Stomach (tissue), 9 donors: Measurements from ENCODE around the gene SRC. TPM values are rescaled to one million over a fixed set of nuclear protein-coding genes. Genes with fewer than 3 reads are reported as not detected.

Experiments
- DNase-seq, 2 donors: peaks; one replicate each; pipeline versions ENCODE4 v3.0.0 to v3.0.0-alpha.2; 2013 to 2019
- H3K27ac ChIP-seq, 5 donors: fragments of 200-600 bp in 4 of 5; sonication (generic) in 4 of 5; one replicate each; pipeline ENCODE4 v1.5.1; 2013 to 2019; ENCODE audit warnings: mild to moderate bottlenecking in 1 of 5, moderate library complexity in 1 of 5
- H3K27me3 ChIP-seq, 3 donors: fragments of 200-600 bp; sonication (generic); one replicate each; pipeline ENCODE4 v1.5.1; 2017 to 2019; ENCODE audit warnings: mixed run types in 1 of 3
- H3K36me3 ChIP-seq, 4 donors: fragments of 200-600 bp; sonication (generic); 1 replicate in 3 of 4; 2 replicates in 1 of 4; pipeline ENCODE4 v1.5.1; 2016 to 2019
- H3K4me1 ChIP-seq, 4 donors: fragments of 200-600 bp; sonication (generic); one replicate each; pipeline ENCODE4 v1.5.1; 2016 to 2019
- H3K4me3 ChIP-seq, 4 donors: fragments of 200-600 bp; sonication (generic) in 3 of 4; one replicate each; pipeline ENCODE4 v1.5.1; 2016 to 2019; ENCODE audit warnings: mild to moderate bottlenecking in 1 of 4
- H3K9me3 ChIP-seq, 4 donors: fragments of 200-600 bp; sonication (generic); one replicate each; pipeline ENCODE4 v1.5.1; 2016 to 2019
- CTCF ChIP-seq, 7 experiments: fragments of 450-650 bp in 4 of 7; fragments of 200-600 bp in 3 of 7; sonication (generic) in 3 of 7; IDR thresholded peaks; one replicate each; pipeline ENCODE4 v1.5.1; 2016 to 2019; ENCODE audit warnings: antibody characterized with exemption in 7 of 7, control low read depth in 2 of 7, mild to moderate bottlenecking in 1 of 7
- EP300 ChIP-seq: sonication (generic); formaldehyde crosslinking; IDR thresholded peaks from one replicate; pipeline ENCODE4 v1.6.1; 2017; ENCODE audit warnings: antibody characterized with exemption
- POLR2A ChIP-seq, 4 donors: fragments of 450-650 bp; IDR thresholded peaks; one replicate each; pipeline ENCODE4 v1.6.1; 2016; ENCODE audit warnings: antibody characterized with exemption in 4 of 4, control low read depth in 2 of 4, mild to moderate bottlenecking in 1 of 4, moderate library complexity in 1 of 4
- POLR2AphosphoS5 ChIP-seq, 3 donors: sonication (generic); formaldehyde crosslinking; IDR thresholded peaks; one replicate each; pipeline ENCODE4 v1.6.1; 2016; ENCODE audit warnings: antibody characterized with exemption in 3 of 3
- whole genome bisulfite sequencing, 5 donors: extraction: QIAGEN DNeasy Blood & Tissue Kit in 3 of 5; methylation state at CpG; one replicate each; pipeline versions ENCODE4 v1.1.5 to v1.1.7; 2013 to 2018; 5-methylcytosine and 5-hydroxymethylcytosine counted together
- intact Hi-C: fragments of 100-400 bp; cut with DNase I; formaldehyde crosslinking; loops from one replicate; pipeline ENCODE4 v1.15.1; 2023; ENCODE audit warnings: low total_unique reads
- polyA plus RNA-seq, 3 donors: library from polyadenylated mRNA; stranded (reverse); fragments of 200-250 nt; gene quantifications; one replicate each; pipeline ENCODE4 v1.2.3, GENCODE V29; 2013
- total RNA-seq, 5 donors: library from RNA; depleted of rRNA; stranded (reverse); fragments of >200 nt; gene quantifications; one replicate each; pipeline versions ENCODE4 v1.1.0 to v1.2.3, GENCODE V29; 2014 to 2016
- donor health status: healthy with polysubstance abuse.
- donor health status: Bipolar disorder and iron deficiency.
- donor health status: healthy.

SRC gene
- total and polyA plus RNA-seq, 8 donors = 31.6 to 471 (median 47.3) TPM

GRCh38 chr20:37406010-37406998 lies 60.4 kb downstream of the SRC start:
- H3K36me3 ChIP-seq = peaks cover 23 to 34% (median 33%) of the 10 kb centered on the region in 4 donors
- DNase-seq = peak; percentile 45 to 80
- 7 to 14% (median 10%) methylated on average over 46 to 49 of the region's 49 CpGs for WGBS, 5 donors
- no peak for TF ChIP-seq EP300
- peak in 1 of 3 donors; percentile 38 for TF ChIP-seq POLR2AphosphoS5 (IDR thresholded peaks at IDR 0.05)
- H3K4me1 ChIP-seq = peaks cover 9 to 38% (median 28%) of the 10 kb centered on the region in 4 donors
- peak overlapping the region; percentile 32 to 47 (median 37) for H3K4me3 ChIP-seq
- peaks cover 0 to 47% (median 25%) of the 10 kb centered on the region in 3 donors for H3K27me3 ChIP-seq
- no peaks in the 10 kb centered on the region for H3K9me3 ChIP-seq
- peak overlapping the region in 1 of 5 donors; percentile 35 for H3K27ac ChIP-seq
- intact Hi-C loops = loop anchor here (10.0 kb wide), 1 partner anchor 118 kb away; the partner anchor contains the start of genes BLCAP and NNAT

GRCh38 chr20:37407019-37407566 lies 61.2 kb downstream of the SRC start:
- H3K4me3 ChIP-seq = peak overlapping the region in 3 of 4 donors; percentile 32 to 47 (median 40)
- TF ChIP-seq CTCF (IDR thresholded peaks at IDR 0.05) (no peak), EP300 (no peak), POLR2AphosphoS5 (IDR thresholded peaks at IDR 0.05) (no peak), POLR2A (IDR thresholded peaks at IDR 0.05) (no peak)
- peaks cover 15 to 26% (median 25%) of the 10 kb centered on the region in 4 donors for H3K36me3 ChIP-seq
- DNase-seq = no peak
- WGBS, 5 donors = 35 to 44% (median 39%) methylated on average over 7 of the region's 7 CpGs
- H3K27me3 ChIP-seq = peaks cover 0 to 47% (median 25%) of the 10 kb centered on the region in 3 donors
- peaks cover 14 to 43% (median 32%) of the 10 kb centered on the region in 4 donors for H3K4me1 ChIP-seq
- intact Hi-C loops = loop anchor here (10.0 kb wide), 1 partner anchor 118 kb away; the partner anchor contains the start of genes BLCAP and NNAT
- H3K27ac ChIP-seq = peak overlapping the region in 1 of 5 donors; percentile 34
- no peaks in the 10 kb centered on the region for H3K9me3 ChIP-seq

GRCh38 chr20:37407573-37408002 lies 61.6 kb downstream of the SRC start:
- H3K36me3 ChIP-seq = peaks cover 10 to 21% (median 20%) of the 10 kb centered on the region in 4 donors
- intact Hi-C loops = loop anchor here (10.0 kb wide), 1 partner anchor 117 kb away; the partner anchor contains the start of genes BLCAP and NNAT
- H3K4me1 ChIP-seq = peaks cover 17 to 48% (median 37%) of the 10 kb centered on the region in 4 donors
- no peak for TF ChIP-seq POLR2AphosphoS5 (IDR thresholded peaks at IDR 0.05)
- no peak for TF ChIP-seq POLR2A (IDR thresholded peaks at IDR 0.05)
- H3K27ac ChIP-seq = peak overlapping the region in 1 of 5 donors; percentile 34
- H3K4me3 ChIP-seq = no peak overlapping the region
- H3K9me3 ChIP-seq = no peaks in the 10 kb centered on the region
- WGBS, 5 donors = 37 to 53% (median 51%) methylated on average over 10 to 14 of the region's 14 CpGs
- peaks cover 0 to 47% (median 25%) of the 10 kb centered on the region in 3 donors for H3K27me3 ChIP-seq
- peak in 1 of 2 donors; percentile 73 for DNase-seq

- 24 to 45% (median 41%) methylated on average over 23 of the region's 23 CpGs for WGBS, 5 donors
- Histone ChIP-seq H3K9me3 (no peaks in the 10 kb centered on the region), H3K27ac (no peak overlapping the region), H3K27me3 (peaks cover 0 to 52% (median 25%) of the 10 kb centered on the region in 3 donors), H3K36me3 (peaks cover under 1 to 11% (median 11%) of the 10 kb centered on the region in 4 donors), H3K4me1 (peaks cover 17 to 51% (median 39%) of the 10 kb centered on the region in 4 donors), H3K4me3 (no peak overlapping the region)
- intact Hi-C loops = loop anchor here (10.0 kb wide), 1 partner anchor 116 kb away; the partner anchor contains the start of genes BLCAP and NNAT
- DNase-seq = peak in 1 of 2 donors; percentile 65
- no peak for TF ChIP-seq POLR2A (IDR thresholded peaks at IDR 0.05)
- no peak for TF ChIP-seq EP300
- no peak for TF ChIP-seq CTCF (IDR thresholded peaks at IDR 0.05)
- no peak for TF ChIP-seq POLR2AphosphoS5 (IDR thresholded peaks at IDR 0.05)
Observed at GRCh38 chr20:37408302-37409193, 62.6 kb downstream of the SRC start.
